Esophagus mucosa (tissue), 1 donor: ENCODE data around the gene KIF26B. TPM values are rescaled to one million over a fixed set of nuclear protein-coding genes. Genes with fewer than 3 reads are reported as not detected.

Experiments
- ATAC-seq: fragments of 200-7000 bp; cut with Tn5 transposase; one replicate; pipeline ENCODE4 v1.9.1; 2020
- total RNA-seq: library from RNA; stranded (reverse); gene quantifications from one replicate; pipeline ENCODE4 v1.2.4, GENCODE V29; 2023
- donor health status: DM: yes; HTN: yes; CAD: no.

Gene KIF26B
- total RNA-seq, 1 donor from 2014 or later, result 0.56 TPM

DNA sequence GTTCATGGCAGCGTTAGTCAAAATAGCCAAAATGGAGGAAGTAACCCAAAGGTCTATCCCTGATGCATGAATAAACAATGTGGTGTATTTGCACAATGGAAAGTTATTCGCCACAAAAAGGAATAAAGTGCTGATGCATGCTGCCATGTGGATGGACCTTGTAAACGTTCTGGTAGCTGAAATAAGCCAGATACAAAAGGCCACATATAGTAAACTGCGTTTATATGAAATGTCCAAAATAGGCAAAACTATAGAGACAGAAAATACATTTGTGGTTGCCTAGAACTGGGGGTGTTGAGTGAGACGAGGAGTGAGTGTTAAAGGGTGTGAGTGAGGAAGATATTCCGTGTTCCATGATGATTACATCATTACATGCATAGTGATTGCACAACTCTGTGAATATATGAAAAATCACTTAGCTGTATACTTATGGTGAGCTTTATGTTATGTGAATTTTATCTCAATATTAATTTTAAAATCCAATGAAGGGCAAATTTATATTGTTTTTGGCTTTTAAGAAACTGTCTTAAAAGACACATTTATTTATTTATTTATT is 321.3 kb downstream of the KIF26B start:
- ATAC-seq, result peak; percentile 17

DNA sequence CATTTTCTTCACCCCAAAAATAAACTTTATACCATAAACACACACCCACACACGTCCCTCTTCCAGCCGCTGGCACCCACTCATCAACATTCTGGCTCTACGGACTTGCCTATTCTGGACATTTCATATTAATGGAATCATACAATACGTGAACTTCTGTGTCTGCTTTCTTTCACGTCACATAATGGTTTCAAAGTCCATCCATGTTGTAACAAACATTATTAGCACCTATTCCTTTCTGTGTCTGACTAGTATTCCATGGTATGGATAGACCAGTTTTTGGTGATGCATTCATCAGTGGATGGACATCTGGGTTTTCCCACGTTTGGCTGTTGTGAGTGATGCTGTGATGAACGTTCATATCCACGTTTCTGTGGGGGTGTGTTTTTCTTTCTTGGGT is 323.2 kb downstream of the KIF26B start:
- no peak for ATAC-seq

DNA sequence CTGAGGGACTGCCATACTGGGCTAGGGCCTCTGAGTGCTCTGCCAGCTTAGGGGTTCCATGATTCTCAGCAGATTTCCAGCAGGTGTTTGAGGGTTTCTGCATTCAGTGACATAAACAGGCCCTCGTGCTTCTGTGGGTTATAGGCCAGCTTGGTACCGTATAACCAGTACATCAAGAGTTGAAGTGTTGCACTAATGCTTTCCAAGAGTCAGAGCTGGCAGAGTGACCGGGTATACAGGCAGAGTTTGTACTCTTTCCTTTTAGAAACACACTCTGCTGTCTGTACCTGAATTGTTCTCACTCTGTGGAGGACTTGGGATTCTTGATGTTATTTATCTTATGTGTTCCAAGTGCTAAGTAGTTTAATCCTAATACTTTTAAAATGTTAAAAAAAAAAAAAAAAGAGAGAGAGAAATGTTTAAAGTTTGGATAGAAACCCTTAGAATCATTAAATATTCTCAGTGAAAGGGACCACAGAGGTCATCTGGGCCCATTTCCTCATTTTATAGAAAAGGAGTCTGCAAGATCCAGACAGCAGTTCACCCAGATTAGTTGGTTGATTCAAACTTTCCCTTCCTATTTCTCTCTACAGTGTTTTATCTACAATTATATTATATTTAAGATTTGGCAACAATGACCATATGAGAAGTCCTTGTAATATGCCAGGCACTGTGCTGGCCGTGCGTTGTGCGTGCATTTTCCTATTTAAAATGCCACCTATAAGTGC is 325.8 kb downstream of the KIF26B start:
- no peak for ATAC-seq

DNA sequence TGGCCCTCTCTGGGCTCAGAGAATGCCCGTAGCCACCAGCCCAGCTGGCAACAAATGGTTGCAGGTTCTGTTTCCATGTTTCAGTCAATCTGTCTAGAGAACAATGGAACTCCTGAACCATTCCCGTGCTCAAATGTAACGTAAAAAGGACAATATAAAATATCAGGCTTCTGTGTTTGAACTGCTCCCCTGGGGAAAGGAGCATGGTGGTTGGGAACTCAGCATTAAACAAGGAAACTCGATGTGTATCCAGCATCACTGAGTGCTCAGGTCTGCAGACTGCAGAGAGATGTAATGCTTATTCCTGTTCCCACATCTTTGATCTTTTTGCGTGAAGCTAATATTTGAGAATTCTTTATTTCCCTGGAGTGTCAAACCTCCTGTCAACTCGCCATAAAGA is 326.5 kb downstream of the KIF26B start:
- no peak for ATAC-seq

DNA sequence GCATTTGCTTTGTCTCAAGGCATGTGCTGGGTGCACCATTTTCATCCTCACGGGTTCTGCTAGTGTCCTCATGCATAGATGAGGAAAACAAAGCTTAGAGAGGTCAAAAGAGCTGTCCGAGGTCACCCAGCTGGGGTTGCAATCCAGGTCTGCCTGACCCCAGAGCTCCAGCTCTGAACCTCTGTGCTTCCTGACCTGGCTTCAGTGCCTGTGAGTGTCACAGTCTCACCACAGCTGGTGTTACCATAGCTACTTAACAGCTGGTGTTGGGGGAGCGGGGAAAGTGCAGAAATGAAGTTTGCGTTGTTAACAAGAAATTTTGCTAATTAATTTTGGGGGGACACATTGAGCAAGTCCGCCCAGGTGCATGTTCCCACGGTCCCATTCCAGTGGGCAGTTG is 328.5 kb downstream of the KIF26B start:
- ATAC-seq, result no peak

DNA sequence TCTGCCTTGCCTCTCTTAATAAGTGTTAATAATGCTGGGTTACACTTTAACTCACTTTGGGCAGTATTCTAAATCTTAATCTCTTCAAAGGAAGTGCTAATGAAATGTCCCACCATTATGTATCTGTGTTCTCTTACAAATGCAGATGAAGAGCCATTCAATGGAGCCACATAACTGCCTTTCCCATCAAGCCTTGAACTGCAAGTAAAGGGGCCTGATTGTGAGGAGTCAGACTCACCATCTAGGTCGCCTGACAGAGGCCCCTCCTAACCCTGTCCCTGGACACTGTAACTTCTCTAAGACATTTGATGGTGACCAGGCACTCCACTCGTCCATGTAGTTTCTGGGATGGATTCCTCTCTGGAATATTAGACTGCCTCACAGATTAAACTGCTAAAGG is 329.4 kb downstream of the KIF26B start:
- no peak for ATAC-seq

DNA sequence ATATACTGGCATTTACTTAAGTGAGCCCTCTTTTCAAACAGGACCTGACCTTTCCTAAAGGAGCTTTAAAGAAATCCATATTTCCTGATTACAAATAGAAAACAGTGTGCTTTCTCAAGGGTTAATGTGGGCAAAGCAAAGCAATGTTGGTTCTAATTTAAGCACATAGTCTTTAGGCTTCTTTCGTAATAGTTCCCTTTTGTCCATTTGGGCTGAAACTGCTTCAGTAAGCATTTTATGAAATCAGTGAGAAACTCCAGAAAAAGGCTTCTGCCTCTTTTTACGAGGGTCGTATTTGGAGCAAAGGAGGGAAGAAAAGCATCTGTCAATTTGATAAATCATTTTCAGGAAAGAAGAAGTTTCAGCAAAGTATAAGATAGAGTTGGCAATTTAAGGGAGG is 331.2 kb downstream of the KIF26B start:
- ATAC-seq, result no peak

DNA sequence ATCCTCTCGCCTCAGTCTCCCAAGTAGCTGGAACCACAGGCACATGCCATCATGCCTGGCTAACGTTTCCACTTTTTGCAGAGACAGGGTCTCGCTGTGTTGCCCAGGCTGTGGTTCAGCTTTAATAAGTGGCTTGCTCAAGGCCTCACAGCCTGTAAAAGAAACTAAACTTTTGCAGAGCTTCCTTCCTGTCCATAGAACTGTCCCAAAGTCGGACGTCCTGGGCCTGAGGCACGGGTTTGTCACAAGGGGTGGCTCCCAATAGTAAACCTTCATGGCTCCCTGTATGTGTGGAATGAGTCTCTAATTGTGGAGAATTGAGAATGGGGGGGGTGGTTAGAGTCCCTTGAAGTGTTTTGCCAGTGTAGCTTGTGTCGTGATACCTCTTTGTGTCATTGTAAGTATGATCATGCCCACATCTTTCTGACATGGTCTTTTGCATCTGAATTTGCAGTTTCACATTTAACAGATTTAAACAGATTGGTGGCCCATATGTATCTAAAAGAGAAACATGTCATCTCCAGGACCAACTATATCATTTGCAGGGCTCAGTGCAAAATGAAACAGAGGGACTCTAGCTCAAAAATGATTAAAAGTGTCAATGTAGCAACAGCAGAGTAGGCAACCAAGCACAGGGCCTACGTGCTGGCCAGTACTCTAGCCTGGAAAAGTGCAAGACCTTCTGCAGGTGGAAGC is 332.1 kb downstream of the KIF26B start:
- no peak for ATAC-seq

DNA sequence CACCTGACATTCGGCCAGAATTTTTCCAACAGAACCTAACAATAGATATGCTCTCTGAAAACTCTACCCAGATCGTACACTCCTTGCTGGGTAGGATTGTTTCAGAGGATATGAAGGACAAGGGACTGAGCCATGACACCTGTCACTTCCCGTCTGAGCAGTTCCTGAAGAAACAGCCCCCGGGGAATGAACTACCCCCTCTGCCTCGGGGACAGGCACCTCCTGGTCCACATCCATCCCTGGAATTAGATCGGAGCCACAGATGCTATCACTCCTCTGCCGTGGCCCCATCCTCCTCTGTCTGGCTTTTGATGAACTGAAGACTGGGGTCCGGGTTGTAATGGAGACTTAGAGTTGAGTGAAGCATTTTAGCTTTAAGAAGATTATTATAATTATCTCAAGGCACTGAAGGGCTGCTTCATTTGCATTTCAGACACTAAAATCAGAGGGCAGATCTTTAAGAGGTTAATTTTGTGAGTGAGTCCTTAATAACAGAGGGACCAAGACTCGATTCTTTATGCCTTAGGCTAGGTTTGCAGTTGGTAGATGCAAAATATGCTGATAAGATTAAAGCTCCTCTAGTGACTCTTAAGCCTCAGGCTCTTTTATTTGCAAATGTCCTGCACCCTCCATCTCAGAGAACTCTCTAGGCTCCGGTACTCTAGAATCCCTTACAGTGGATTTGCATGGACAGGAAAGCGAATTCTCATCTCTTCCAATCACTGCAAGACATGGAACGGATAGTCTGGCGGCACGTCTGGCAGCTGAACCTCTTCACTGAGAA is 333.8 kb downstream of the KIF26B start:
- no peak for ATAC-seq

DNA sequence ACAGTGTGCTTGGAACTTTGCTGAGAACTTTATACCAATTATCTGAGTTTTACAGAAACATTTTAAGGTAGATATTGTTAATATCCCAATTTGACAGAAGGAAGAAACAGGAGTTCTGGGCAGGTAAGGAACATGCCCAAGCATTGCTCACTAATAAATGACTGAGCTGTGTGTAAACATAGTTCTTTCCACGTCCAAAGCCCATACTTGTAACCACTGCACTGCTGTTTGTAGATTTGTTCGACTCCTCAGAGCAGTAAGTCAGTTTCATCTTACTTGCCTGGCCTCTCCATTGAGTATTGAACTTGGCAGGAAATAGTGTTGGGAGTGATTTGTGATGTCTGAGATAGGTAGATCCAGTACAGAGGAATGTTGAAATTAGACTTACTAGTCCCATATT is 335.1 kb downstream of the KIF26B start:
- ATAC-seq, result peak; percentile 93

DNA sequence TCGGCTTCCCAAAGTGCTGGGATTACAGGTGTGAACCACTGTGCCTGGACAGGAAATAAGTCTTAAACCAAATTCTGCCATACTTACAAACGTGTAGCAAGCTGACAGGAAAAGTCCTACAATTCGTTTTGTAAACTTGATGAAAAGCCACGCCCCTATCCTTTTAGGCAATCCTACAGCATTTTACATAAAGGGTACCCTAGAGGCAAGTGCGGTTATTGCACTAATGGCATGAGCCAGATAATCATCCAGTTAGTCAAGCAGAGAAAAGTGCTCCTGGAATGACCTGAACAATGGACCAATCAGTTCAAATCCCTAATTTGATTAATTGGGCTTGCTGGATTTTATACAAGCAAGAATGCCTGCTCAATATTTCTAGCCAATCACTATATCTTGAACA is 338.2 kb downstream of the KIF26B start:
- no peak for ATAC-seq

DNA sequence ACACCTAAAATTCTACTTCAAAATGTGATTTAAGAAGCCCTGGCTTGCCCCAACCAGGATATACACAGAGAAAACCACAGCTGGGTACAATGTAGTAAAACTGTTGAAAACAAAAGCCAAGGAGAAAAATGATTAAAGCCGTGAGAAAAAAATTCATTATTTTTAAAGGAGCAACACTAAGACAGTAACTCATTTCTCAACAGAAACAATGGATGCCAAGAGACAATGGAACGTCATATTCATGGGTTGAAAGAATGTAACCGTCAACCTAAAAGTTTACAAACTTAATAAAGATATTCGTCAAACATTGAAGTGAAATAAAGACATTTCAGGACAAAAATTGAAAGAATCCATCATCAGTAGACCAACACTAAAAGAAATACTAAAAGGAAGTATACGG is 340.9 kb downstream of the KIF26B start:
- no peak for ATAC-seq

DNA sequence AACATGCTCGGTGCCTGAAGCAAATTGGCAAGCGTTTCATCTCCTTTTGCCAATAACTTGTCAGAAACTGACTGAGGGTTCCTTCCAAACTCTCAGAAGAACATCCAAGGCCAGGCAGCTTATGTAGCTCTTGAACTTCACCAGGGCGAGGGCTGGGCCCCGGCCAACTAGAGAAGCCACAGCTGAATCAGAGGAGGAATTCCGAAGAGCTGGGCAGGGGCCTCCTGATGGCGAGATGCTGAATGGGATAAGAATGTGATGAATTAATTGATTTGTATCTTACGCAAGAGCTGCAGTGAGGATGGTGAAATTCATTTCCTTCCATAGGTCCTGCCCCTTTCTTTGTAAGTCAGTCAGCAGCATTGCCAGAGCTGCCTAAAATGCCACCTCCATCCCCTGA is 345.8 kb downstream of the KIF26B start:
- peak; percentile 91 for ATAC-seq

DNA sequence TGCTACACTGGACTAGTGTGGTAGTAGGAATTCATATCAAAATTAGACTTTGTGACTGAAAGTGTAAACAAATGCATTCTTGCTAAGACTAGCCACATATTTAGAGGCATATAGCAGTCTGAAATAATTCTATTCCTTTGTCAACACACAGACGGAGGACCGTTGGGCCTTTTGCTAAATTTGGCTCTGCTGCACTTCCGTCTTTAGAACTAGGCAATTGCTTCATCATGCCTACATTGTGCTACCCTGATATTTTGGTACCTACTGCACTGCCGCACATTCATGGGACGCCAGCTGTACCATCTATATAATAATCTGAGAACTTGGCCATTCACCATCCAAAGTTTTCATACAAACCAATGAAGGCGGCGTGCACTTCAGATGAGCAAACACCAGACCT is 346.8 kb downstream of the KIF26B start:
- no peak for ATAC-seq

DNA sequence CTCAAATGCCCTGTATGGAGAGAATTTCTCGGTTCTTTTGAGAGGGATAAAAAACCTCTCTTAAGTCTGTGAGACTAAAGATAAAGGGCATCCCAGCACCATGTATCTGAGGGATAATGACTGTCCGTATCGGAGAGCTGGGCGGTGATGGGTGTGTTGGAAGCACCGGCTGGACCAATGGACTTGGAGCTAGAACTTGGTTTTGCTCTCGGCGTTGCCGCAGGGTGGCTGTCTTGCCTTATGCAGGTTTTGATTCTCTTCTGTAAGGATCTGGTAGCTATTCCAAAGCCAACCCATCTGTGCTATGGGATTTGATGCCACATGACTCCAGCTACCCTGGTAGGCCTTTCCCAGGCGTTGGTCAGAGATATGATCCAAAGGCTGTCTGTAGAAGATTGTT is 348.8 kb downstream of the KIF26B start:
- no peak for ATAC-seq

DNA sequence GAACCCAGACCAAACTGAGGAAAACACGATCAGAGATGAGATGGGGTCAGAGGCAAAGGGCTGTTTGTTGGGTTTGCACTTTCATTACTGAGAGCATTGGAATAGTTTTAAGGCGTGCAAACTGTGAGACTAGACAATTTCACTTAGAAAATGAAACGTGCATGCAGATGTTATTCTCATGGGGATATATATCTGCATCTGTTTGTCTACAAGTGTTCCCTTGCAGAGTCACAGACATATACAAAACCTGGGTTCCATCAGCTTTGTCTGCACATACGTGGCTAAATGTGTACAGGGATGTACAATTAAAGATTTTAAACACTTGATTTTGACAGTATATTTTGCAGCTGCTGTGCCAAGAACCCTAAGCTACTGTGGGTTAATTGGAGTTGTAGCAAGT is 355.4 kb downstream of the KIF26B start:
- no peak for ATAC-seq

DNA sequence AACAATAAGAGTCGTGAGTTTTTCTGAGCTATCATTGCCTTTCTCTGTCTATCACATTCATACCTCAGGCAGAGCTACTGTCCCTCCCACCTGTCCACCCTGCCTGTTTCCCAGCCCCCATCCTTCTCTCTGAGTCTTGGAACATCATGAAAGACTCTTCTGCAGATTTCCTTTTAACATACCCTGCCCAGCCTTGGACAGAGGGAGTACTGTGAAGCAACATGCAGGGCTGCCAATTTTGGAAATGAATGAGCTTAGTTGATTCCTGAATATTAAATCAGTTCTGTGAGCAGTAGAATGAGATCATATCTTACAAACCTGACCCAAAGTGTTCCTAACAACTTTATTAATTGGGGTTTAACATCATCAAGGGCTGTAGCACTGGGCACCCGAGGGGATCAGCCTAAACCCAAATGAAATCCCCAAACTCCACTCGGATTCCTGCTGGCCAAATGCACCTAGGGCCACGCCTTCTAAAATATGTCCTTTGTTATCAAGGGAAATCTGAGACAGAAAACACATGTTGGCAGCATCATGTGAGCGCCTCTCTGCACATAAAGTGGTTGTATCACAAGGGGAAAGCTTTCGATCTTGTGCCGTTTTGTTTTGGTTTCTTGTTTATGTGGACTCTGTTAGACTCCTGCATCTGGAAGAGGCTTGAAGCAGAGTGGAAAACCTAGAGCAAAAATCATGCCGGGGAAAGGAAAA is 357.6 kb downstream of the KIF26B start:
- no peak for ATAC-seq

DNA sequence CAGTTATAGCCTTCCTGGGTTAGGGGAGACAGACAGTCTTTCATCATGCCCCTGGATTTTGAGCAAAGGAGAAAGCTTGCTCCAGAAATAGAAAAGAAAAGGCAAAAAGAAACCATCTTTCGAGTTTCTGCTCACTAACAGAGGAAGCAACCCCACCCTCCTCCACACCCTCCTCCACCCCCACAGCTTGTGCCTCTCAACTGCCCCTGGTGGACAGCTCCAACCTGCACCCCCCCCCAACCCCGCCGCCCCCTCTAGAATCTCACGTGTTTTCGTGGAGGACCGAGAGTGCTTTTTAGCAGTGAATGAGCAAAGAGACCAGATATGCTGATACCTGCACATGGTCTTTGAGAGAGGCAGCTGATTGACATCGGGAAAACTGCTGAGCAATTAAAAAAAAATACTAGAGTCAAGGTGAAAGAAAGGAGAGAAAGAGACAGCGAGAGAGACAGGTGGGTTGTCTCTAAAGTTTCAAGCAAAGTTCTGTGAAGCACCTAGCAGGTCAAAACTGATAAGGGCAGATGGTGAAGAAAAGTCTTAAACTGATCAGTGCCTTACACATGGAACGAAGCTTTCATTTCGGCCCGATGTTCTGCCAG is 358.3 kb downstream of the KIF26B start:
- no peak for ATAC-seq

DNA sequence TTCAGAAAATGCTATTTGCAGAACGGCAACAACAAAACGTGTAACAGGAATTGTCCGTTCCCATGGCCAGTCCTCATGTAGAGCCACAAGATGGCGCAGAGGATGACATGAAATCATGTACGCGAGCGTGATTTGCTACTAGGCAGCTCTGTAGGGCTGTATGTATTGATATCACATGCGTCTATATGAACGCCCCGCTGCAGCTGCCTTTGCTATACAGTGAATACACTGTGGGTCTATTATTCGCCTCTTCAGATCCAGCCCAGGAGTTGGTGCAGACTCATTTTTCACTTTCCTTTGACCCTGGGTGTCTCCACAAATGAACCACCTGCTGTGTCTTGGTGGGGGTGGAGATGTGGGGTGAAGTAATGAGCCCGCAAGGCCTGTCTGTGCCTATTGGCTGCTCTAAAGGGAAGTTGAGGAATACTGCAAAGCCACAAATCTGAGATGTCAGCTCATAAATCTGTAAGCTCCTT is 361.5 kb downstream of the KIF26B start:
- ATAC-seq, result no peak

DNA sequence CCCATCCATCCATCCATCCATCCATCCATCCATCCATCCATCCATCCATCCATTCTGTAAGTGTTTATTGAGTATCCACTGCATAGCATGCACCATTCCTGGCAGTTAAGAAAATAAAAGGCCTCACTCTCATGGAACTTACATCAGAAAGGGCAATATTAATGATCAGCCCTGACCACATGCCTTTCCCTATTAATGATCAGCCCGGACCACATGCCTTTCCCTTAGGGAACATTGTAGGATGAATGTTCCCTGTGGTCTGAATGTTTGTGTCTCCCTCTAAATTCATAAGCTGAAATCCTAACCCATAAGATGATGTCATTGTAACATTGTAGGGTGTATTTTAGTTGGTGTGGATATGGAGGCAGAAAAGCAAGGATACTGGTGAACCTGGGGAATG is 365.8 kb downstream of the KIF26B start:
- no peak for ATAC-seq

DNA sequence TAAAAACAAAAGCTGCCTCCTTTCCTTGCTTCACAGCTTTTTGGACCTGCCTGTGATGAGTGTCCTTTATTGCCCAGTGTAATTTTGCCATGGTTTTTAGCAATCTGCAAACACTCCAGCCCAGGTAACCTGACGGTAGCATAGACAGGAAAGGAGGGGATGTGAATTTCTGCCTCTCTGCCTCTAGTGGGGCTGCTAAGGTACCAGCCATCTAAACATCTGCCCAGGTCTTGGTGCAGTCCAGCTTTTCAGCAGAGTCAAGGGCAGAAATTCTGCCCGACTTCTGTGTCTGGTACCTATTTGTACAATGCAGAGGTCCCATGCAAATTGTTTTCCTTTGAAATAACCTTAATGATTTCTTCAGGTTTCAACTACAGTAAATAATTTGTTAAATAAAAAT is 371.4 kb downstream of the KIF26B start:
- no peak for ATAC-seq

DNA sequence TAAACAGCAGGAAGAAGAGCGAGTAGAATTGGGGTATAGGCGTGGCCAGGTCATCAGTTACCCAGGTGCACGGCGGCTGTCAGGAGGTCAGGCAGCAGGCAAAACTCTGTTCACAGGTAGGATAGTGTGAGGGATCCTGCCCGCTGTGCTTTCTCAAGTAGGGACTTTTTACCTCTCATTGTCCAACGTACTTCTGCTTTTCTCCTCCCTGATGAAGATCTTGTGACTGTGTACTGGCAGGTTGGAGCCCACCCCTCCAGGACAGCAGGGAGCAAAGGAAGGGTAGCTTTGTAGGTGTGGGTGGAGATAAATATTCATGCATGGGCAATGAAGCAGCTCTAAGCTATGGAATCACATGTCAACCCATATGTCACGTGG is 373.5 kb downstream of the KIF26B start:
- ATAC-seq, result no peak
